K562 treated with DMSO at 1 percent for 24 hours (cell line): ENCODE measurements around the gene SLC35F4. TPM values are rescaled to one million over a fixed set of nuclear protein-coding genes. Genes with fewer than 3 reads are reported as not detected.

ENCODE experiments used
- total RNA-seq: library from RNA; unstranded; fragments of 300-600 nt; gene quantifications from 2 replicates; pipeline ENCODE4 v1.2.3, GENCODE V29; 2022; ENCODE audit warnings: low read depth; ENCODE audit not compliant: insufficient read depth

Gene SLC35F4
- not detected in 2 replicates for total RNA-seq

DNA sequence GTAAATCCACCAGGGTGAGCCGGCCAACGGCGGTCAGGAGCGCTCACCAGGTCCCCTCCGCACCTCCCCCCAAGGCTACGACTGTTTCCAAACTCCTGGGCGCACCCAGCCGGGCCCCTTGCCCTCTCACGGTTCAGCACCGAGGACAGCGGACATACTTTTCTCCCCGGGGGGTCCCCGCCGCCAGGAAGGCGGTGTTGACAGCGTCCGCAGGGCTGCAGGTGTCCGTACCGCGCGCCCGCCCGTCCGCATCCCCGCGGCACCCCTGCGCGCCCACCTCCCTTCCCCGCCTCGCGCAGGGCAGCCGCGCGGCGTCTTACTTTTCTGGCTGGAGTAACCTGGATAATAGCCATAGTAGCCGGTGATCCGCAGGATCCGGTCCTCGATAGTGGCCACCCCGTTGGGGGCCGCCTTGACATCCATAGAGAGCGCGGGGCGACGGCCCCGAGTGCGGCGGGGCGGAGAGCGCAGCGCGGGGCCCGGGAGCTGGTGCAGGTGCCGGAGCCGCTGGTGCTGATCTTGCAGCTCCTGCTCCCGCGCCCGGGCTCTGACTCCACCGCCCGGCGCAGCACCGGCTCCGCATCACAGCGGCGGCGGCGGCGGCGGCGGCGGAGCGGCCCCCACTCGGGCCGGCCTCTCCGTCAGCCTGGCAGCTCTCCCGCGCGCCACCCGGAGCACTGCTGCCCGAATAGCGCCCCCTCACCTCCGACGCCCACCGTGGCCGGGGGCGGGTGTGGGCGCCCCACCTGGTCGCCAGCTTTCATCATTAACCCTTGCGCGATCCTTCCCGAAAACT lies at the start of gene SLC35F4:
SLC35F4 (minus strand) TSS at position 690 of the 796 bp plus-strand sequence.

